SKM-1 treated with dmso at 0.1 percent for 144 hours (cell line): ENCODE data around the gene RELN.
"Not testable (repeated sequence)": the region's sequence is repeated elsewhere in the genome, so short reads cannot be mapped to it uniquely, and the experiment has no call there.

ENCODE experiments used
- DNase-seq: peaks from one replicate; lab custom pipeline; 2025; ENCODE audit not compliant: unreplicated experiment; lab: John Stamatoyannopoulos, UW

Gene RELN

DNA sequence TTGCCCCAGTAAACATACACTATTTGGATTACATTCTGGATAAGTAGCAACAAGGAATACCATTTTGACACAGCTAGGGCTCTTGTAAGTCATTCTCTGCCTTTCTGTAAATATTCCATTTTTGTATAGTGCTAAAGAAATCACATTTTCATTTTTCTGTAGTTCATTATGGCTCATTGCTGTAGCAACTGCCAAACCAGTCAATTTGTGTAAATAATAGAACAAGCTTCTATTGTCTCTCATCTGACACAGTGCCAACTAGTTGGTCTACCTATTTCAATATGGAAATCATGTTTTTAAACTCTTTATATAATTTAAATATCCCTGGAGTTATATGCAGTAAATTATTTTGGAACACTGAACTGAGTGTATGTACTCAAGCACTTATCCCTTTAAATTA, 193.7 kb downstream of the RELN start:
- DNase-seq: no peak

DNA sequence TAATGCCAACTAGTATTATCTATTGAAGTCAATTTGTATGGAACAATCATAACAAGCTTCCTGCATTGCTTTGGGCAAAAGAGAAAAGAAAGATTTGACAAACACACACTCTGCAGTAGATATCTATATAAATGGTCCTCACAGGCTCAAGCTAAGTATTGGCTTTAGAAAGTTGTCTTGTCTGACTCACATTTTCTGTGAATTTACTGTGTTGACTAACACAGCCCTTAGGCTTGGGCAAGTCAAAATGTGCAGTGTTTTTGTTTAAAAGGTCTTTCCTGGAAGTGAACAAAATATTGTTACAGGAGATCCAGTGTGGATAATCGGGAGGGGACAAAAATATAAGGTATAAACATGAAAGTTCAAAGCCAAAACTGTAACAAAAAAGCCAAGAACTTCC, 194.4 kb downstream of the RELN start:
- no peak for DNase-seq

DNA sequence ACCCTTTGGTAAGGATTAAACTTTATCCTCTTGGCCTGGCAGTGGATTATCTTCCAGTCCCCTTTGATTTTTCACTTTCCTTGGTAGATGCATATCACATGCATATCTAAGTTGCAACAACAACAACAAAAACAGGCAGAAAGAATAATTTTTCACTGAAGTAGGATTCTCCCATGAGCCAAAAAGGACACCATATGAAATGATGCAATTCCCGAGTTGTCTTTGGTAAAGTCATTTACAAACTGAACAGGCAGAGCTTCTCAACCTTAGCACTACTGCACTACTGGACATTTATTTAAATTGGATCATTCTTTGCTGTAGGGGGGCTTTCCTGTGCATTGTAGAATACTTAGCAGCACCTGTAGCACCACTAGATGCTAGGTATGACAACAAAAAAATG, 195.0 kb downstream of the RELN start:
- no peak for DNase-seq

DNA sequence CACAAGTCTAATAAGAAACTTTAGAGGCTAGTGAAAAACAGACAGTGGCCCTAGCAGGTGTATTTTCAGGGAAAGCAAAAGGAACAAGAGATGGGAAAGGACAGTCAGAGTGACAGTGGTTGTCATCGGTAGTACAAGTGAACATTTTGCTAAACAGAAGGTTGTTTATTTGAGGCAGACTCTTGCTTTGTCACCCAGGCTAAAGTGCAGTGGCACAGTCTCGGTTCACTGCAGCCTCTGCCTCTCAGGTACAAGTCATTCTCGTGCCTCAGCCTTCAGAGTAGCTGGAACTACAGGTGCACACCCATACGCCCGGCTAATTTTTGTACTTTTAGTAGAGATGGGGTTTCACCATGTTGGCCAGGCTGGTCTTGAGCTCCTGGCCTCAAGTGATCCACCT, 195.8 kb downstream of the RELN start:
- no peak for DNase-seq

DNA sequence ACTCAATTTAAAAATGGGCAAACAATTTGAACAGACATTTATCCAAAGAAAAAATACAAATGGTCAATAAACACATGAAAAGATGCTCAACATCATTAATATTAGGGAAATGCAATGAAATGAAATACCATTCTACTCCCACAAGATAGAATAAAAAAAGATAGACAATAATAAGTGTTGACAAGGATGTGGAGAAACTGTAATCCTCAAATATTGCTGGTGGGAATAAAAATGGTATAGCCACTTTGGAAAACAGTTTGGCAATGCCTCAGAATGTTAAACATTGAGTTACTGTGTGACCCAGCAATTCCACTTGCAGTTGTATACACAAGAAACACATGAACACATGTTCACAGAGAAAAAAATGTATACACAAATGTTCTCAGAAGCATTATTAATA, 197.6 kb downstream of the RELN start:
- no peak for DNase-seq

DNA sequence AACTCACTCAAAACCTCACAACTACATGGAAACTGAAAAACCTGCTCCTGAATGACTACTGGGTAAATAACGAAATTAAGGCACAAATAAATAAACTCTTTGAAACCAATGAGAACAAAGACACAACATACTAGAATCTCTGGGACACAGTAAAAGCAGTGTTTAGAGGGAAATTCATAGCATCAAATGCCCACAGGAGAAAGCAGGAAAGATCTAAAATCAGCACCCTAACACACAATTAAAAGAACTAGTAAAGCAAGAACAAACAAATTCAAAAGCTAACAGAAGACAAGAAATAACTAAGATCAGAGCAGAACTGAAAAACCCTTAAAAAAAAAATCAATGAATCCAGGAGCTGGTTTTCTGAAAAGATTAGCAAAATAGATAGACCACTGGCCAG, 202.4 kb downstream of the RELN start:
- DNase-seq: not testable (repeated sequence)

DNA sequence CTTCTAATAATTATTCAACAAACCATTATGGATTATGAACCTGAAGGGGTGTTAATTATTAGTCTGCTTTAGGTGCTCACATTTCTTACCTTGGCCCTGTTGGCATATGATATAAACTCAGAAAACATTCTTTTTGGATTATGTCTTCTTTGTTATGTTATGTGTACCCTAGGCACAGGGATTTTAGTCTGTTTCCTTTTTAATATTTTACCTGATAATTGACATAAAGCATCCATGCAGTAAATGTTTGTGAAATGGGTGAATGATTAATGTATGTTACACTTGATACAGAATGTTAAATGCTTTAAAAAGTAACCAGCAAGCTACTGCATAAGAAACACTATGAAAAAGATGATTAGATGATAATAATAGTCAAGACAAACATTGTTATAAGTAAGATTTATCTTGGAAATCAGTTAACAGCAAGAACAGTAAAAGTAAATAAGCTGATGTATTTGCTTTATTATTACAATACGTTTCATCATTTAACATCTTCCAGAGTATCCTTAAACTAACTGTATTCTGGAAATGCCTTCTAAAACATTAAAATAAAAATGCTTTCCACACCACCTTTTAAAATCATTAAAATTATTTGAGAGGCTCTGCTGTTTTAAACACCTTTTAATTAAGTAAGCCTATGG, 204.7 kb downstream of the RELN start:
- no peak for DNase-seq

DNA sequence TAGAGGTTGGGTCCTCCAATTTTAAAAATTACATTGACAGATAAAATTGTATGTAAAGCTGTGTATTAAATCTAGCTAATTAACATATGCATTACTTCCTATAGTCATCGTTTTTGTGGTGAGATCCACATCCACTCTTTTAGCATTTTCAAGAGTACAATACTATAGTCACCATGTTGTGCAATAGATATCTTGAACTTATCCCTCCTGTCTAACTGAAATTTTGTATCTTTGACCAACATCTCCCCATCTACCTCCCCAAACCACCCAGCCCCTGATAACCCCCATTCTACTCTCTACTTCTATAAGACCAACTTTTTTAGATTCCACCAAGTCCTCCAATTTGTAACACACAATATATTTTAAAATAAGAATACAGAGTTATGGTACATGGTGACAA, 208.0 kb downstream of the RELN start:
- DNase-seq: no peak

DNA sequence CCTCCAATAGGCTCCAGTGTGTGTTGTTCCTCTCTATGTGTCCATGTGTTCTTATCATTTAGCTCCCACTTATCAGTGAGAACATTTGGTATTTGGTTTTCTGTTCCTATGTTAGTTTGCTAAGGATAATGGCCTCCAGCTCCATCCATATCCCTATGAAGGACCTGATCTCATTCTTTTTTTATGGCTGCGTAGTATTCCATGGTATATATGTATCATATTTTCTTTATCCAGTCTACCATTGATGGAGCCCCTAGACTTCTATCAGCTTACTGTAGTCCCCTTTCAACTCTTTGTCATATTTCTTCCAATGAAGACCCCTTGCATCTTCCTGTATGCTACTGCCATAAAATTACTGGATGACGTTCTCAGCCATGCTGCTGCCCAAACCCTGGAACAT, 208.9 kb downstream of the RELN start:
- not testable (repeated sequence) for DNase-seq

DNA sequence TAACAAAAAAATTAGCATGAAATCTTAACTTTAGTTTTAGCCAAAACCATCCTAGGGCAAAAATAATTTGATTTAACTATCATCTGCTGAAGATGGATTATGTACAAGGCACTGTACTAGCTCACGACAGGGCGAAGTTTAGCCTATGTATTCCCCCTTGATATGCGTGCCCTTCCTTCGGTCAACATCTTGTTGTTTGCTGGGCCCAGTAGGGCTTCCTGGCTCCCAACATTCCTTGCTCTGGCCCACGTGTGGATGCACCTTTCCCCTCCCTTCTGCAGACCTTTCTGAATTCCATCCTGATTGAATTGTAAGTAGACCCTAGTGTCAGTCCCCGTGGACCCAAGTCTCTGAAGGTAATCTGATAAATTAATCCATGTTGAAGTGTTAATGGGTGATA, 212.0 kb downstream of the RELN start:
- DNase-seq: no peak

DNA sequence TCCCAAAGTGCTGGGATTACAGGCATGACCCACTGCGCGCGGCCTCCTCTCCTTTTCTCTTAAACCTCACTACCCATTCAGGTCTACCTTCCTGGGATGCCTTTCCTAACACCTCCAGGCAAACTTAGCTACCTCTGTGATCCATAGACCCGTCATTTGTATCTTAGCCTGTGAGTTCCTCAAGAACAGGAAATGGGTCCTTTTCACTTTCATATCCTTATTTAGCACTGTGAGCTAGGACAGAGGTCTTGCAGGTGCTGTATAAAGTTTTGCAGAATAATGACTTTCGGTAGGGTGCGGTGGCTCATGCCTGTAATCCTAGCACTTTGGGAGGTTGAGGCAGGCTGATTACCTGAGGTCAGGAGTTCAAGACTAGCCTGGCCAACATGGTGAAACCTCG, 215.7 kb downstream of the RELN start:
- DNase-seq: no peak

DNA sequence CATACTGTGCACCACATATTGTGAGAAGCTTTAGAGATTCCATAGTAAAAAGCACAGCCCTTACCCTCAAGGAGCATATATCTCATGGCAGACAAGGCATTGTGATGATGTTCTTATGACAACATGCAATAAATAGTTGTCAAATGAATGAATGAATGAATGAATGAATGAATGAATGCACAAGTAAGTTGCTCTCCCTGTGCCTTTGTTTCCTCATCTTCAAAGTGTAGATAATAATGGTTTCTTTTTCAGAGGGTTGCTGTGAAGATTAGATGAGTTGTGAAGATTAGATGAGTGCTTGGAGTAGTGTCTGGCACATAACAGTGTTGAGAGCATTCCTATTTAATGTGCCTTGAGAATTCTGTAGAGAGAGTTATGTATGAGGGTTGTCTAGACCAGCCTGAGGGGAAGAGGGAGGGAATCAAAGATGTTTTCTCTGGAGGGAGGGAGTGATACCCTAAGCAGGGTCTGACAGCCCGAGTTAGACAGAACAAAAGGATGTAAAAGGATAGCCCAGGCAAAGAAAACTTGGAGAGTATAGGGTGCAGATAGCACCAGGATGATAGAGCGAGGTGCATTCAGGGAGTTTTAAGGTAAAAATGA, 217.2 kb downstream of the RELN start:
- no peak for DNase-seq

DNA sequence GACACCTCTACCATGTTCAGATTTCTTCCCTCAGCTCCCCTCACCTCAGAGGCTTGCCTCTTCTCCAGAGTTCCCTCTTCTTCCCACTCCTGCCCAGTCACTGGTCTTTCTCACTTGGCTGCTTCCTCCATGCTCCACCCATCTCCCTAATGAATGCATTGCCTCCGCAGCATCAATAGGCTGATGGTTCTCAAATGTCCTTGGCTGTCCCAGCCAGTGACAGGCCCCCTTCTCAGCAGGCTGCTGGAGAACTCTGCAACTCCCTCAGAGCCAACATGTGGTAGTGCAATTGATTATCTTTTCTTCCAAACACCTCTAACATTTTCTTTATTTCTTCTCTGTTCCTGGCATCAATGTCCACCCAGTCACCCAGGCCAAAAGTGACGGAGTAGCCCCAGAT, 218.2 kb downstream of the RELN start:
- no peak for DNase-seq

DNA sequence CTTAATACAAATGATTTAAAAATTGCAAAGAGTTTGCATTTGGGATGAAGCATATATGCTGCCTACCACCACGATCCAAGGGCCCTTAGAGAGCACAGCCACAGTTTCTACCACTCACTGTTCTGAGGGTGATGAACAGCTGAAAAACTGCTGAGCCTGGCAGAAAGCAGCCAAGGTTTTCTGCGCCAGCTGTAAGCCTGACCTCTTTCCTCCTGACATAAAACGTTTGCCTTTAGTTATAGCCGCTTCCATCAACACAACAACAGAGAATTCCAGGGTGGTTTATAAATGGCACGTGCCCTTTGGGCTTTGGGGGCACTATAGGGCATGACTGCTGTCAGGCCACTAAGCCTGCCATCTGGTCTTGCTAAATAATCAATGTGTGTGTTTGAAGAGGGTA, 222.8 kb downstream of the RELN start:
- DNase-seq: no peak

DNA sequence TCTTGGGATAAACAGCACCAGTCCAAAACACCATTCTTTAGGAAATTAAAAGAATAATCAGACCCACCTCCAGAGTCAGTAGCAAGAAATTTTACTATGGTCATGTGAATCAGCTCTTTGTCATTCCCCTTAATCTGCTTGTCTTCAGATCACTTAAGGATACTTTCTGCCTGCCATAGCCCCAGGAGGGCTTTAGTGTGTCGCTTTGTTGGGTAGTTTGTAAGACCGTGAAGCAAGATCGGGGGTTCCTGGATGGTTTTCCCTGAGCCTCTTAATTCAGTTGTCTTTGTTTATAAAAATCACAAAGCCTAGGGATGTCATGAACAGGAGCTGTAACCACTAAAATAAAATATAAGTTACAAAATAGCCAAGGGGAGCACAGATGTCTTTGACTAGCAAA, 223.6 kb downstream of the RELN start:
- DNase-seq: no peak

DNA sequence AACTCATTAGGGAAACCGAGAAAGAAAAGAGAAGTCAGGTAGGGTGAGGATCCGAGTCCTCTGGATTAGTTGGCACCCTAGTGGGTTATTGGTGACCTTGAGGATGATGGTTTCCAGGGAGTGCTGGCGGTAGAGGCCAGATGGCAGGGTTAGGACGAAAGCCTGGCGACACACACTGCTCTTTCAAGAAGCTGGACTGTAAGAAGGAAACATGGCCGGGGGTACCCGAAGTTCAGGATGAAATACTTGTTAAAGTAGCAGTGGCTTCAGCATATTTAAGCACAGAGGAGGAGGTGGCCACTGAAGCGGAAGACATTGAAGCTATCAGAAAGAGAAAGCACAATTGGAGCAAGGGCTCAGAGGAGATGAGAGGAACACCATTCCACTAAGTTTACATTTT, 224.6 kb downstream of the RELN start:
- no peak for DNase-seq

DNA sequence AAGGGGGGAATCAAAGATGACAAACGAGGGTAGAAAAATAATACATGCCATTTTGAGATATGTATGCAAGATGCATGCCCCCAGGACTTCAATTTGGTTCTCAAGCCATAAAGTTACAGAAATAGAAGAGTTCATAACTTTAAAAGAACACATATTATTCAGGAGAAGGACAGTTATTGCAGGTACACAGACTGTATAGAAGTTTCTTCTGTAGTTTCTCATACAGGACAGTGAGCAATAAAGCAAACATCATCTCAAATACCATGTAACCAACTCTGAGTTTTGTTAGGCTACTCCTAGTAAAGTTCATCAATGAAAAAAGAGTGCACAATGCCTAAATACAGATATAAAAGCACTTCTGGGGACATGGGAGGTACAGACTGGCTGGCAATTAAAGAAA, 226.6 kb downstream of the RELN start:
- DNase-seq: no peak

DNA sequence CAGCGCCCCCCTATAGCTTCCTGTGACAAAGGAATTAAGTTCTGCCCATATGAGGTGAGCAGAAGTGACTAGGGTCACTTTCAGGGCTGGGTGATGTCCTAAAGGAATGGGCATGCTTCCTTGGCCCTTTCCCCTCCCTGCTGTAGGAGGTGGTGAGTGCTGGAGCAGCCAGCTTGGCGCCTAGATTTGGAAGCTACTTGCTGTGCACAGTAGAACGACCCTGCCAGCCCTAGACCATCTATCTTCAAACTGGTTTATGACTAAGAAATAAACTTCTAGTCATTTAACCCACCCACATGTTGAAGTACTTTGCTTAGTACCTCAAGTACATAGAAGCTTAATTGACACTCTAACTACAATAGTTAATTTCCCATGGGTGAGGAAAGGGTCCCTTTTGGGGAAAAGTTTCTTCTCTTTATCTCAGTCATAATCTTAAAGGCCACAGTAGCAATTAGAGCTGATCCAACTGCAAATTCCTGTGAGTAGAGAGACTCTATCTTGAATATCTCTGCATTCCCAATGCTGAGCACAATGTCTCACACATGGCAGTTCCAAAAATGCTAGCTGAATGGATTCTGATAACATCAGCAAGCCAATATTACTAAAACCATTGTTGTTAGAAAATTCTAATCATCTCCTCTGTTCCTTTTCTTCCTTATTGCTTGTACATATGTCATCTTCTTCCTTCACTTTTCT, 227.2 kb downstream of the RELN start:
- no peak for DNase-seq

DNA sequence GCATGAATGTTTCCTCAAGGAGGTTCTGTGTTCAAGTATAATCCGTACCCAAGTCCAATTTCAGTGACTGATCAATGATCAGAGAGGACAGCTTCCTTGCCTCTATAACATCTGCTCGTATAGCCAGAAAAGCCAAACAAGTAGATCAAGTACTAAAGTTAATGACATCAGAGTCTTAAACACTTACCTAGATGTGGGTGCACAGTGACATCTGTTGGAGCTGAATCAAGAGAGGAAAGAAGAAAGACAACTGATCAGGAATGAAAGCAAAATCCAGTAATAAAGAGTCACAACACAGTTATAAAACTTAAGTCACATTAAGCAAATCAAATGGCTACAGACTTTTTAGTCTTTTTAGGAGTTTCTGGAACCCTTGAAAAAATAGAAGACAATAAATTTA, 236.5 kb downstream of the RELN start:
- DNase-seq: no peak

DNA sequence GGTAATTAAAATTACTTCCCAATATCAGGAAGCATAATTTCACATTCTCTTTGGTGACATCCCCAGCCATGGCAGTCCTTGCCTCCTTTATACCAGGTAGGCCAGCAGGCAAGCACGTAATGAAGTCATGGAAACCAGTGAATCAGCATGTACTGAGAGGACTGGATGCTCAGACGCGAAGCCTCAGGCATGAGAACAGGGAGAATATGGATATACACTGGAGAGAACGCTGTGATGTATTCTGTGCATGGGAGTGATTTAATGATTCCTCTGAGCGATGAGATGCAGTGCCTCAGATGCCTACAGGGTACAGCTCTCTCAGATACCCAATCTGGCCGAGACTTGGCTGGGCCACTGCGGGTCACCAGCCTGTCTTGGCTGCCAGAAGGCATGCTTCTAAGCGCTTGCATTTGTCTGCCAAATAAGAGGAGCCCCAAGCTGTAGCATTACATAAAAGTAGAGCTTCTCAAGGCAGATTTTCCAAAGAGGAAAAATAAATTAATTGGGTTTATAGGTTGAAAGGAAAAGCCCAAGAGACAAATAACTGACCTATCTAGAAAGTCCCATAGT, 238.1 kb downstream of the RELN start:
- DNase-seq: no peak

DNA sequence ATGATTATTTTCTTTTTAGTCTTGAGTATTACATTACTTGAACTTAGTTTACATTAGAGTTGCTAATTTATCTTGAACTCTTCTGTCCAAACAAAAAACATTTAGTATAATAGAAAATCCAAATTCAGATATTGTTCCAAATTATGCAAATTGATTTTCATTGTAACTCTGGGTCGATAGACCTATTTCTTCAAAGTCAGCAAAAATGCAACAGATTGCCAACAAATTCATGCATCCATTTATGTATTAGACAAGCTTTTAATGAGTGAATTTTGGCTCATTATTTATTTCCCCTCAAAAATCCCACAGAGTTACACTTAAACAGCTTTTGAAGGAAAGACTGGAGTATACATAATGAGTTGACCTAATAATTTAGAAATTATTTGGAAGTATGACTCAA, 240.8 kb downstream of the RELN start:
- DNase-seq: no peak

DNA sequence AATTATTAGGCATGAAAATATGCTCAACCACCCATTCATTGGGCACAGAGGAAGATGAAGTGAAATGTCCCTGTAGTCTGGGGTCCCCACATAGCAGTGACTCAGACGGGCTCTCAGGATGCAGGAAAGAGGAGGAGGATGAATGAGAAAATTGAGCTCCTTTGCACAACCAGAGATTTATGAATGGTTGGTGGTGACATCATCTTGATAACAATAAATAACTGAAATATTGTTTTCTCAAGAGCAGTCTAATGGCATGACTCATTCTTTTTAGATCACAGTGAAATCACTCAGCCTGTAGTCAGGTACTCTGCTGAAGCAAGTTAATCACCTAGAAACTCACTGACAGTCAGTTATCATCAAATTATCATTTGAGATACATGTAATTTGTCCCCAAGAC, 254.1 kb downstream of the RELN start:
- DNase-seq: no peak
